A549 (cell line): Measurements from ENCODE around the gene DYRK1A. TPM values are rescaled to one million over a fixed set of nuclear protein-coding genes. Genes with fewer than 3 reads are reported as not detected.

Experiments
- ATAC-seq, 2 experiments: fragments of 200-7000 bp in 1 of 2; fragments of >200 bp in 1 of 2; cut with Nextera tagmentation in 1 of 2; cut with Tn5 transposase in 1 of 2; 3 replicates each; pipeline versions ENCODE4 v1.8.0 to v1.9.1; 2018 to 2020; ENCODE audit warnings: mild to moderate bottlenecking in 1 of 2, moderate library complexity in 1 of 2
- CTCF ChIA-PET: fragments of 300-600 bp; sonication (Branson Sonifier 250); formaldehyde crosslinking; extraction: SDS; loops from one replicate; lab custom pipeline; 2021; ENCODE audit warnings: antibody characterized with exemption, inconsistent platforms; lab: Yijun Ruan, JAX
- POLR2A ChIA-PET: fragments of 350-600 bp; formaldehyde crosslinking; extraction: SDS; loops from one replicate; lab custom pipeline; 2021; ENCODE audit warnings: antibody characterized with exemption, inconsistent platforms; lab: Yijun Ruan, JAX
- DNase-seq, 2 experiments: peaks; one replicate each; pipeline versions ENCODE4 v3.0.0 to v3.0.0-alpha.2; 2011 to 2016; ENCODE audit warnings: low read depth in 1 of 2, low spot score in 1 of 2
- FAIRE-seq: peaks from 2 replicates; lab custom pipeline; 2011; peaks lifted over from hg19 to GRCh38; lab: Jason Lieb, UNC
- H3K27ac ChIP-seq, 2 experiments: fragments of >200 bp; sonication (Bioruptor Twin); formaldehyde crosslinking; 3 replicates each; pipeline ENCODE4 v1.5.1; 2016 to 2017
- H3K4me1 ChIP-seq: fragments of >200 bp; sonication (Bioruptor Twin); formaldehyde crosslinking; 3 replicates; pipeline ENCODE4 v1.6.1; 2016
- H3K4me2 ChIP-seq: fragments of >200 bp; sonication (Bioruptor Twin); formaldehyde crosslinking; 3 replicates; pipeline ENCODE4 v1.6.1; 2016
- H3K4me3 ChIP-seq: fragments of >200 bp; sonication (Bioruptor Twin); formaldehyde crosslinking; 3 replicates; pipeline ENCODE4 v1.5.1; 2016
- H3K9me3 ChIP-seq: fragments of >200 bp; sonication (Bioruptor Twin); formaldehyde crosslinking; 3 replicates; pipeline ENCODE4 v1.6.1; 2016
- BCL3 ChIP-seq: fragments of >200 bp; sonication (Bioruptor Twin); formaldehyde crosslinking; IDR thresholded peaks from 3 replicates; pipeline ENCODE4 v1.6.1; 2016
- CHD2 ChIP-seq: fragments of 150-350 bp; IDR thresholded peaks from 2 replicates; pipeline ENCODE4 v1.6.1; 2014; ENCODE audit warnings: low read length; ENCODE audit not compliant: partially characterized antibody
- CTCF ChIP-seq: fragments of >200 bp; sonication (Bioruptor Twin); formaldehyde crosslinking; IDR thresholded peaks from 3 replicates; pipeline ENCODE4 v1.5.1; 2016
- E2F6 ChIP-seq: IDR thresholded peaks from 2 replicates; pipeline ENCODE4 v1.6.1; 2012; ENCODE audit warnings: low read depth, borderline replicate concordance
- EHMT2 ChIP-seq: fragments of 200-600 bp; sonication (generic); IDR thresholded peaks from 2 replicates; pipeline ENCODE4 v1.6.1; 2016; ENCODE audit warnings: antibody characterized with exemption, low read depth, mild to moderate bottlenecking, moderate library complexity
- FOSB ChIP-seq: fragments of 250-450 bp; sonication (Bioruptor Pico); IDR thresholded peaks from 2 replicates; pipeline ENCODE4 v1.5.0; 2020; ENCODE audit warnings: mild to moderate bottlenecking, moderate library complexity
- GATA3 ChIP-seq: IDR thresholded peaks from 2 replicates; pipeline ENCODE4 v1.6.1; 2012; ENCODE audit warnings: borderline replicate concordance
- HDAC2 ChIP-seq: fragments of 200-600 bp; sonication (generic); IDR thresholded peaks from 2 replicates; pipeline ENCODE4 v1.6.1; 2016
- HES2 ChIP-seq: fragments of >200 bp; sonication (Bioruptor Twin); formaldehyde crosslinking; IDR thresholded peaks from 2 replicates; pipeline ENCODE4 v1.6.1; 2016
- HEYL ChIP-seq: fragments of 250-450 bp; sonication (Bioruptor Pico); IDR thresholded peaks from 2 replicates; pipeline ENCODE4 v1.8.0; 2021; ENCODE audit warnings: mild to moderate bottlenecking, moderate library complexity
- HOXB5 ChIP-seq: fragments of 250-450 bp; sonication (Bioruptor Pico); IDR thresholded peaks from 2 replicates; pipeline ENCODE4 v1.5.0; 2020; ENCODE audit warnings: mild to moderate bottlenecking, moderate library complexity
- KDM5A ChIP-seq: fragments of 200-600 bp; sonication (generic); IDR thresholded peaks from 2 replicates; pipeline ENCODE4 v1.6.1; 2016; ENCODE audit warnings: antibody characterized with exemption, mild to moderate bottlenecking
- MAX ChIP-seq: IDR thresholded peaks from 2 replicates; pipeline ENCODE4 v1.6.1; 2012
- NFE2L2 ChIP-seq: fragments of 150-350 bp; conservative IDR thresholded peaks from 2 replicates; pipeline ENCODE4 v1.6.1; 2014; ENCODE audit warnings: low read length
- PBX3 ChIP-seq: IDR thresholded peaks from 2 replicates; pipeline ENCODE4 v1.6.1; 2012
- PHF8 ChIP-seq: fragments of 200-600 bp; sonication (generic); IDR thresholded peaks from 2 replicates; pipeline ENCODE4 v1.6.1; 2016; ENCODE audit warnings: low read depth, mild to moderate bottlenecking, antibody characterized with exemption, moderate library complexity, borderline replicate concordance
- POLR2AphosphoS2 ChIP-seq: conservative IDR thresholded peaks from 2 replicates; pipeline ENCODE4 v1.6.1; 2012; ENCODE audit warnings: low read length, improper control_type of control experiment, inconsistent platforms
- REST ChIP-seq: fragments of 200-600 bp; sonication (generic); IDR thresholded peaks from 2 replicates; pipeline ENCODE4 v1.6.1; 2016; ENCODE audit warnings: antibody characterized with exemption, mild to moderate bottlenecking, moderate library complexity
- RNF2 ChIP-seq: fragments of 200-600 bp; sonication (generic); IDR thresholded peaks from 2 replicates; pipeline ENCODE4 v1.6.1; 2016; ENCODE audit warnings: low read depth, mild to moderate bottlenecking, antibody characterized with exemption, moderate library complexity, borderline replicate concordance
- TFCP2L1 ChIP-seq: fragments of 250-450 bp; sonication (Bioruptor Pico); IDR thresholded peaks from 2 replicates; pipeline ENCODE4 v1.5.0; 2021; ENCODE audit warnings: mild to moderate bottlenecking
- USF2 ChIP-seq: fragments of 450-650 bp; IDR thresholded peaks from 2 replicates; pipeline ENCODE4 v1.6.1; 2014; ENCODE audit warnings: antibody characterized with exemption
- WGBS: methylation state at CpG from one replicate; pipeline ENCODE4 v1.1.6; 2017; ENCODE audit errors: missing lambda C conversion rate; 5-methylcytosine and 5-hydroxymethylcytosine counted together
- polyA plus RNA-seq, 4 experiments: library from polyadenylated mRNA; depleted of rRNA in 3 of 4; stranded (reverse); fragments of >200 nt; fragmentation: RNase III in 1 of 4; extraction: RNeasy Plus Mini Kit Qiagen cat#74134 plus additional on column Dnase treatment in 1 of 4; gene quantifications; 2 replicates in 3 of 4; 3 replicates in 1 of 4; pipeline ENCODE4 v1.2.3, GENCODE V29; 2011 to 2017

The DYRK1A gene
- polyA plus RNA-seq, 2 of the 4 experiments (the other 2 are of a cell fraction): 12.7 to 29.4 TPM

GRCh38 chr21:37357691-37358090 lies 8.9 kb upstream of the DYRK1A start:
- Histone ChIP-seq H3K9me3 (no peaks in the 10 kb centered on the region), H3K27ac (no peak overlapping the region), H3K4me3 (no peak overlapping the region), H3K4me1 (no peaks in the 10 kb centered on the region), H3K4me2 (no peak overlapping the region)
- ATAC-seq (no peak), FAIRE-seq (no peak), DNase-seq (no peak)
- ChIA-PET POLR2A (no interaction called here), CTCF (interaction anchor here (0.6 kb wide), 2 partner anchors 13 to 160 kb away, joined by 3 to 4 read pairs; no protein-coding TSS in a partner anchor)
- 73% methylated on average over 4 of the region's 4 CpGs for WGBS
- no peak for TF ChIP-seq POLR2AphosphoS2
- TF ChIP-seq PBX3: no peak
- no peak for TF ChIP-seq CHD2
- TF ChIP-seq RNF2: no peak
- TF ChIP-seq NFE2L2: no peak
- TF ChIP-seq HOXB5 (CRISPR knock-in tag): no peak
- no peak for TF ChIP-seq CTCF
- no peak for TF ChIP-seq TFCP2L1 (CRISPR knock-in tag)
- no peak for TF ChIP-seq HEYL (CRISPR knock-in tag)
- no peak for TF ChIP-seq FOSB (CRISPR knock-in tag)
- no peak for TF ChIP-seq GATA3
- no peak for TF ChIP-seq HDAC2
- TF ChIP-seq E2F6: no peak
- no peak for TF ChIP-seq MAX
- TF ChIP-seq KDM5A: no peak

GRCh38 chr21:37358397-37358796 lies 8.2 kb upstream of the DYRK1A start:
- Histone ChIP-seq H3K27ac (no peak overlapping the region), H3K4me1 (no peaks in the 10 kb centered on the region), H3K4me2 (no peak overlapping the region), H3K4me3 (no peak overlapping the region), H3K9me3 (no peaks in the 10 kb centered on the region)
- ChIA-PET CTCF (interaction anchor here (0.6 to 0.9 kb wide), 2 partner anchors 10 to 160 kb away, joined by 4 read pairs; no protein-coding TSS in a partner anchor), POLR2A (no interaction called here)
- FAIRE-seq (no peak), ATAC-seq (no peak), DNase-seq (no peak)
- no peak for TF ChIP-seq HOXB5 (CRISPR knock-in tag)
- TF ChIP-seq PHF8: no peak
- TF ChIP-seq CTCF: no peak
- no peak for TF ChIP-seq BCL3
- no peak for TF ChIP-seq HES2
- TF ChIP-seq HEYL (CRISPR knock-in tag): no peak
- TF ChIP-seq EHMT2: no peak
- TF ChIP-seq REST: no peak
- no peak for TF ChIP-seq USF2
- TF ChIP-seq GATA3: no peak
- 73% methylated on average over 7 of the region's 7 CpGs for WGBS
